Right cardiac atrium (tissue), 5 donors: ENCODE measurements around the gene ARMC9. TPM values are rescaled to one million over a fixed set of nuclear protein-coding genes. Genes with fewer than 3 reads are reported as not detected.

Experiments
- ATAC-seq, 2 donors: fragments of 200-7000 bp; cut with Tn5 transposase; one replicate each; pipeline versions ENCODE4 v1.8.0 to v1.9.1; 2020; ENCODE audit warnings: moderate library complexity in 2 of 2, mild to moderate bottlenecking in 1 of 2
- DNase-seq, 3 donors: peaks; one replicate each; pipeline ENCODE4 v3.0.0-alpha.2; 2020
- H3K27ac ChIP-seq: one replicate; pipeline ENCODE4 v1.5.1; 2013; ENCODE audit warnings: mild to moderate bottlenecking, low read length, control low read depth, moderate library complexity
- H3K27me3 ChIP-seq: one replicate; pipeline ENCODE4 v1.6.1; 2013; ENCODE audit not compliant: control insufficient read depth, insufficient read depth
- H3K4me1 ChIP-seq: one replicate; pipeline ENCODE4 v1.6.1; 2013; ENCODE audit warnings: low read length; ENCODE audit not compliant: control insufficient read depth, insufficient read depth
- H3K4me3 ChIP-seq: one replicate; pipeline ENCODE4 v1.5.1; 2013; ENCODE audit warnings: low read length, control low read depth
- H3K9me3 ChIP-seq: one replicate; pipeline ENCODE4 v1.6.1; 2013; ENCODE audit warnings: low read length; ENCODE audit not compliant: control insufficient read depth
- WGBS: extraction: QIAGEN DNeasy Blood & Tissue Kit; methylation state at CpG from one replicate; pipeline ENCODE4 v1.1.7; 2013; 5-methylcytosine and 5-hydroxymethylcytosine counted together
- intact Hi-C, 4 donors: fragments of 100-400 bp; cut with DNase I; formaldehyde crosslinking; loops; one replicate each; pipeline versions ENCODE4 v1.11.0 to v1.14.0; 2022 to 2023
- microRNA-seq, 2 donors: library from miRNA; unstranded; fragments of <30 nt; microRNA quantifications; one replicate each; pipeline ENCODE4 v1.2.0, GENCODE V29; 2020 to 2021
- polyA plus RNA-seq: library from polyadenylated mRNA; stranded (reverse); fragments of 200-250 nt; gene quantifications from one replicate; pipeline ENCODE4 v1.2.3, GENCODE V29; 2013
- total RNA-seq, 4 donors: library from RNA; stranded (reverse); fragmentation: NEBNext Ultra II Directional; extraction: Animal tissue kit (Norgen Biotek cat#: 25700); gene quantifications; one replicate each; pipeline ENCODE4 v1.2.1, GENCODE V29; 2021
- donor health status: healthy with polysubstance abuse.
- donor health status: DM: no; HTN: yes; CAD: no.
- donor health status: DM: no; HTN: no; CAD: no.
- donor health status: DM: no; HTN: yes; CAD: no; lungs with severe emphysema.
- donor health status: DM: yes; HTN: yes; CAD: no.

ARMC9 gene
- total and polyA plus RNA-seq, 5 donors: 1.3 to 6.8 (median 3.8) TPM

GRCh38 chr2:231415029-231415428 lies 216.6 kb downstream of the ARMC9 start:
- Histone ChIP-seq H3K4me1 (no peaks in the 10 kb centered on the region), H3K27ac (no peak overlapping the region), H3K27me3 (no peaks in the 10 kb centered on the region), H3K4me3 (no peak overlapping the region), H3K9me3 (no peaks in the 10 kb centered on the region)
- DNase-seq: no peak
- intact Hi-C loops: loop anchor here in 1 of 4 donors (10.0 kb wide), 1 partner anchor 310 kb away; no protein-coding TSS in a partner anchor
- no peak for ATAC-seq

- H3K4me1 ChIP-seq: no peaks in the 10 kb centered on the region
- no peak overlapping the region for H3K4me3 ChIP-seq
- H3K9me3 ChIP-seq: no peaks in the 10 kb centered on the region
- H3K27me3 ChIP-seq: no peaks in the 10 kb centered on the region
- ATAC-seq (no peak), DNase-seq (no peak)
- intact Hi-C loops: loop anchor here in 1 of 4 donors (10.0 kb wide), 1 partner anchor 314 kb away; no protein-coding TSS in a partner anchor
- H3K27ac ChIP-seq: no peak overlapping the region
- 84% methylated on average over 26 of the region's 26 CpGs for WGBS
Measured at GRCh38 chr2:231418820-231419640, 220.6 kb downstream of the ARMC9 start.

- Histone ChIP-seq H3K4me1 (no peaks in the 10 kb centered on the region), H3K4me3 (no peak overlapping the region), H3K9me3 (no peaks in the 10 kb centered on the region), H3K27ac (no peak overlapping the region), H3K27me3 (no peaks in the 10 kb centered on the region)
- WGBS: 77% methylated on average over 9 of the region's 9 CpGs
- ATAC-seq (no peak), DNase-seq (no peak)
- intact Hi-C loops: no loop called here
Measured at GRCh38 chr2:231421051-231421580, 222.7 kb downstream of the ARMC9 start.

GRCh38 chr2:231422056-231422455 lies 223.6 kb downstream of the ARMC9 start:
- Histone ChIP-seq H3K9me3 (no peaks in the 10 kb centered on the region), H3K4me3 (no peak overlapping the region), H3K4me1 (no peaks in the 10 kb centered on the region), H3K27ac (no peak overlapping the region), H3K27me3 (no peaks in the 10 kb centered on the region)
- 63% methylated on average over 2 of the region's 2 CpGs for WGBS
- intact Hi-C loops: no loop called here
- no peak for DNase-seq
- no peak for ATAC-seq

- intact Hi-C loops: no loop called here
- DNase-seq: no peak
- Histone ChIP-seq H3K4me1 (no peaks in the 10 kb centered on the region), H3K4me3 (no peak overlapping the region), H3K9me3 (no peaks in the 10 kb centered on the region), H3K27ac (no peak overlapping the region), H3K27me3 (no peaks in the 10 kb centered on the region)
- WGBS: 87% methylated on average over 10 of the region's 10 CpGs
- no peak for ATAC-seq
Measured at GRCh38 chr2:231423176-231423575, 224.7 kb downstream of the ARMC9 start.

Small RNA genes lying within 50 kb of the gene (microRNA-seq; reads per million reads assigned to microRNA genes)
- gene MIR4777: 0 reads per million in 2 donors

Other genes with a start within 250 kb of the ARMC9 start
- not detected for gene SPATA3, start 202.5 kb upstream of the ARMC9 start, total RNA-seq
- gene SPATA3, start 202.5 kb upstream of the ARMC9 start, polyA plus RNA-seq: not detected
- gene C2orf72, start 161.1 kb upstream of the ARMC9 start, total RNA-seq: under 1 TPM in 3 of 4 donors, not detected in 1; 0.18 to 0.43 (median 0.42) TPM
- 0.27 TPM for gene C2orf72, start 161.1 kb upstream of the ARMC9 start, polyA plus RNA-seq
- 10 to 100 TPM; 77.4 to 88.6 (median 83.2) TPM for gene PSMD1, start 141.8 kb upstream of the ARMC9 start, total RNA-seq
- gene PSMD1, start 141.8 kb upstream of the ARMC9 start, polyA plus RNA-seq: 35.6 TPM
- gene HTR2B, start 73.6 kb upstream of the ARMC9 start, total RNA-seq: 10 to 100 TPM in 1 of 4 donors, 1 to 10 TPM in 3; 4.3 to 11.9 (median 8.0) TPM
- gene HTR2B, start 73.6 kb upstream of the ARMC9 start, polyA plus RNA-seq: 2.3 TPM
- 1 to 10 TPM; 4.1 to 7.3 (median 5.9) TPM for gene B3GNT7, start 197.1 kb downstream of the ARMC9 start, total RNA-seq
- gene B3GNT7, start 197.1 kb downstream of the ARMC9 start, polyA plus RNA-seq: 2.5 TPM